ENCODE data around the gene LRMDA.

The LRMDA gene

GRCh38 chr10:75431180-75432111, at the start of gene LRMDA:
Gene LRMDA, plus strand, starts transcription at chr10:75431624.
- Histone ChIP-seq H3K4me3 (peak within 1 kb of the TSS; percentile 58 to 67), H3K9me3 (no peaks in the 10 kb centered on the region), H3K4me1 (peaks cover 0 to 19% (median 10%) of the 10 kb centered on the region in 4 donors), H3K36me3 (no peaks in the 10 kb centered on the region), H3K27me3 (no peaks in the 10 kb centered on the region), H3K27ac (peak within 1 kb of the TSS; percentile 58 to 64)
- DNase-seq: peak; percentile 54 to 74
- intact Hi-C loops (cut with DNase I; ENCODE audit: low total_unique reads): no loop called here
- TF ChIP-seq CTCF (IDR thresholded peaks at IDR 0.05): no peak

- Histone ChIP-seq H3K9me3 (peaks cover 0 to 19% (median 11%) of the 10 kb centered on the region in 3 donors), H3K36me3 (peaks cover 0 to 7% (median 0%) of the 10 kb centered on the region in 3 donors), H3K4me1 (no peaks in the 10 kb centered on the region), H3K27ac (no peak overlapping the region), H3K27me3 (no peaks in the 10 kb centered on the region), H3K4me3 (no peak overlapping the region)
- TF ChIP-seq CTCF (IDR thresholded peaks at IDR 0.05): no peak
- intact Hi-C loops (cut with DNase I; ENCODE audit: low total_unique reads): no loop called here
- DNase-seq: no peak
These were observed 45.3 kb upstream of the LRMDA start for GRCh38 chr10:75386128-75386527.

GRCh38 chr10:75388082-75388481, 43.3 kb upstream of the LRMDA start:
- H3K4me3 ChIP-seq: no peak overlapping the region
- H3K36me3 ChIP-seq: peaks cover 0 to 7% (median 0%) of the 10 kb centered on the region in 3 donors
- peaks cover 0 to 19% (median 11%) of the 10 kb centered on the region in 3 donors for H3K9me3 ChIP-seq
- no peaks in the 10 kb centered on the region for H3K4me1 ChIP-seq
- intact Hi-C loops (cut with DNase I; ENCODE audit: low total_unique reads): no loop called here
- TF ChIP-seq CTCF (IDR thresholded peaks at IDR 0.05): no peak
- DNase-seq: no peak
- H3K27me3 ChIP-seq: no peaks in the 10 kb centered on the region
- no peak overlapping the region for H3K27ac ChIP-seq

GRCh38 chr10:75390178-75390577, 41.2 kb upstream of the LRMDA start:
- intact Hi-C loops (cut with DNase I; ENCODE audit: low total_unique reads): loop anchor here (10.0 kb wide), 1 partner anchor 915 kb away; no protein-coding TSS in a partner anchor
- Histone ChIP-seq H3K36me3 (peaks cover 0 to 7% (median 0%) of the 10 kb centered on the region in 3 donors), H3K4me3 (no peak overlapping the region), H3K27ac (no peak overlapping the region), H3K4me1 (peaks cover 0 to 2% (median under 1%) of the 10 kb centered on the region in 4 donors), H3K27me3 (no peaks in the 10 kb centered on the region), H3K9me3 (peaks cover 0 to 19% (median 11%) of the 10 kb centered on the region in 3 donors)
- no peak for TF ChIP-seq CTCF (IDR thresholded peaks at IDR 0.05)
- no peak for DNase-seq

- Histone ChIP-seq H3K4me3 (no peak overlapping the region), H3K27me3 (no peaks in the 10 kb centered on the region), H3K36me3 (peaks cover 0 to 13% (median 12%) of the 10 kb centered on the region in 3 donors), H3K4me1 (peaks cover 0 to 19% (median 6%) of the 10 kb centered on the region in 4 donors), H3K27ac (no peak overlapping the region), H3K9me3 (peaks cover 0 to 2% (median 0%) of the 10 kb centered on the region in 3 donors)
- intact Hi-C loops (cut with DNase I; ENCODE audit: low total_unique reads): loop anchor here (10.0 kb wide), 1 partner anchor 913 kb away; no protein-coding TSS in a partner anchor
- no peak for DNase-seq
- TF ChIP-seq CTCF (IDR thresholded peaks at IDR 0.05): no peak
These were observed 39.2 kb upstream of the LRMDA start for GRCh38 chr10:75392271-75392670.

Data from tibial artery (tissue), 4 donors.